GM21447 (cell line): Measurements from ENCODE around the gene NXPH4.

Source experiments
- ATAC-seq: cut with Tn5 transposase; IDR thresholded peaks from one replicate; pipeline ENCODE4 v1.9.1; 2021; ENCODE audit not compliant: unreplicated experiment

Gene NXPH4

DNA sequence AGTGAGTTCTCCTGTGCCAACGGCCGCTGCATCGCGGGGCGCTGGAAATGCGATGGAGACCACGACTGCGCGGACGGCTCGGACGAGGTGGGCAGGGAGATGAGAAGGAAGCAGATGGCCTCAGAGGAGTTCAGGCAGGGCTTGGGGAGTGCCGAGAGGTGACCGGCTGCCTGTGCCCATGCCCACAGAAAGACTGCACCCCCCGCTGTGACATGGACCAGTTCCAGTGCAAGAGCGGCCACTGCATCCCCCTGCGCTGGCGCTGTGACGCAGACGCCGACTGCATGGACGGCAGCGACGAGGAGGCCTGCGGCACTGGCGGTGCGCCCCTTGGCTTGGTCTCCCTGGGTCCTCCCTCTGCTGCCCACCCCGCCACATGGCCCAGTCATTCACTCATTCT is 13.4 kb upstream of the NXPH4 start:
- ATAC-seq: no peak

GRCh38 chr12:57203791-57204190 is 12.8 kb upstream of the NXPH4 start:
- no peak for ATAC-seq

- ATAC-seq: no peak
Measured at GRCh38 chr12:57204454-57204853, 12.1 kb upstream of the NXPH4 start.

DNA sequence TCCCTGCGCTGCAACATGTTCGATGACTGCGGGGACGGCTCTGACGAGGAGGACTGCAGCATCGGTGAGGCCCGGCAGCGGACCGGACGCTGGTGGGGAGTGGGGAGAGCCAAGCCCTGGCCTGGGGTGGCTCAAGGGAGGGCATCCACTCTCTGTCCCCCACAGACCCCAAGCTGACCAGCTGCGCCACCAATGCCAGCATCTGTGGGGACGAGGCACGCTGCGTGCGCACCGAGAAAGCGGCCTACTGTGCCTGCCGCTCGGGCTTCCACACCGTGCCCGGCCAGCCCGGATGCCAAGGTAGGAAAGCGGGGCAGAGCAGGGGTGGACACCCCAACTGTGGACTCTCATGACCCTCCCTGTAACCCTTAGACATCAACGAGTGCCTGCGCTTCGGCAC is 11.4 kb upstream of the NXPH4 start:
- no peak for ATAC-seq

- no peak for ATAC-seq
Measured at GRCh38 chr12:57205931-57206330, 10.7 kb upstream of the NXPH4 start.

GRCh38 chr12:57207731-57208630 is 8.6 kb upstream of the NXPH4 start:
- ATAC-seq: no peak

GRCh38 chr12:57208631-57209282 is 7.8 kb upstream of the NXPH4 start:
- no peak for ATAC-seq

DNA sequence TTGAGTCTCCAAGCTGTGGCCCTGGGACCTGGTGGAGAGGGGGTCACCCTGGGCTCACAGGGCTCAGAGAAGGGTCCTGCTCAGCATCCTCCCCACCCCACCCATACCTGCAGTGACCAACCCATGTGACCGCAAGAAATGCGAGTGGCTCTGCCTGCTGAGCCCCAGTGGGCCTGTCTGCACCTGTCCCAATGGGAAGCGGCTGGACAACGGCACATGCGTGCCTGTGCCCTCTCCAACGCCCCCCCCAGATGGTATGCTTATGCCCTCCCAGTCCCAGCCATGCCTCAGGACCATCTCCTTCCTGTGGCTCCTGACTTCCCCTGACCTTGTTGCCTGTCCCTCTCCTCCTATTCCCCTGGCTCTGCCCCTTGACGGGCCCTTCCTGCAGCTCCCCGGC is 6.7 kb upstream of the NXPH4 start:
- no peak for ATAC-seq

DNA sequence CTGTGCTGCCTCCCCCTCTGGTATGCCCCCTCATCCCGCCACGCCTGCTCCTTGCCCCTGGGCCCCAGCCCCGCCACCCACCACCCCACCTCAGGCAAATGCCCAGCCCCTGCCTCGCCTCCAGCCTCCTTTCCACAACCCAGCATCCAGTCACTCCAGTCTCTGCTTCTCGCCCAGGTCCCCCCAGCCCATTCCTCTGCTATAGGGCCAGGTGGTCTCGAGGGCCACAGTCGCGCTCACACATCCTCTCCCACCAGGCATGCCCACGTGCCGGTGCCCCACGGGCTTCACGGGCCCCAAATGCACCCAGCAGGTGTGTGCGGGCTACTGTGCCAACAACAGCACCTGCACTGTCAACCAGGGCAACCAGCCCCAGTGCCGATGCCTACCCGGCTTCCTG is 6.1 kb upstream of the NXPH4 start:
- ATAC-seq: no peak

GRCh38 chr12:57210926-57211692 is 5.5 kb upstream of the NXPH4 start:
- ATAC-seq: no peak

GRCh38 chr12:57211791-57212700 is 4.5 kb upstream of the NXPH4 start:
- no peak for ATAC-seq

GRCh38 chr12:57212701-57213057 is 3.9 kb upstream of the NXPH4 start:
- ATAC-seq: no peak

GRCh38 chr12:57213058-57213715 is 3.4 kb upstream of the NXPH4 start:
- ATAC-seq: no peak

DNA sequence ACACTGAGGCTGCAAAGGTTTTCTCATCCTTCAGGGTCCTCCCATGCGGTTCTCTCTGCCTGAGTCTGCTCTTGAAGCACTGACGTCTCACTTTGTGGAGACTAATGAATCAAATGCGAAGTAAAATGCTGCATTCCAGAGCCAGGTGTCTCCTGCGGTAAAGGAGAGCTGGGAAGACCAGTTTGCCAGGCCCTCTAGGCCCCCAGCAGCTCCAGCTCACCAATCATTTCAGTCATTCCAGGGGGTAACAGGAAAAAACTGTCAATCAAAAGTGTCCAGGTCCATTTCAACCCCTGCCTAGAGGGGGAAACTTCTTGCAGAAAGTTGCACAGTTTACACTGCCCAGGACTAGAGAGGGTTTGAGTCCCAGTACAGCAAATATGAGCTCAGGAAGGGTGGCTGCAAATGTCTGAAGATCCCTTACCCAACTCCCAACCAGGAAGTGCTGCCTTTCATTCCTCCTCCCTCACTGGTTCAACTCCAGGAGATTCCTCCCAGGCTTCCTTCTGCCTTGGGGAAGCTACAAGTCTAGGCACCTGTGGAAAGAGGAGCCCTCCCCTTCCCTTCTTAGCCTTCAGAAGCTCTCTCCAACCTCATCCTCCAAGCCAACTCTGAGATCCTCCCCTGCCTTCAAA is 2.7 kb upstream of the NXPH4 start:
- no peak for ATAC-seq

GRCh38 chr12:57214398-57214781 is 2.2 kb upstream of the NXPH4 start:
- ATAC-seq: no peak

- ATAC-seq: no peak
Measured at GRCh38 chr12:57215065-57215464, 1.5 kb upstream of the NXPH4 start.

GRCh38 chr12:57215668-57216013 is 953 bp upstream of the NXPH4 start:
- no peak for ATAC-seq

- ATAC-seq: no peak
Measured at GRCh38 chr12:57216921-57217879, 606 bp downstream of the NXPH4 start.
